NCI-H1417 (cell line): ENCODE data around the gene NIN.
A peak's percentile ranks its signal among the peaks of the same experiment; 100 is the strongest.

ENCODE experiments used
- DNase-seq, 3 experiments: peaks; one replicate each; lab custom pipeline; 2025; lab: John Stamatoyannopoulos, UW

The NIN gene

GRCh38 chr14:50763382-50764007 lies 67.5 kb downstream of the NIN start:
- no peak for DNase-seq

GRCh38 chr14:50762931-50763300 lies 68.0 kb downstream of the NIN start:
- DNase-seq, result no peak

- DNase-seq, result no peak
Measured at GRCh38 chr14:50762001-50762930, 68.7 kb downstream of the NIN start.

- no peak for DNase-seq
Measured at GRCh38 chr14:50759800-50760543, 71.0 kb downstream of the NIN start.

GRCh38 chr14:50758945-50759344 lies 72.0 kb downstream of the NIN start:
- DNase-seq, result no peak

- DNase-seq, result peak in 1 of 3 experiments; percentile 59
Measured at GRCh38 chr14:50758305-50758704, 72.7 kb downstream of the NIN start.

GRCh38 chr14:50757702-50758101 lies 73.3 kb downstream of the NIN start:
- no peak for DNase-seq

GRCh38 chr14:50756300-50756699 lies 74.7 kb downstream of the NIN start:
- DNase-seq, result no peak

- DNase-seq, result no peak
Measured at GRCh38 chr14:50750323-50750722, 80.6 kb downstream of the NIN start.

GRCh38 chr14:50745401-50746058 lies 85.4 kb downstream of the NIN start:
- no peak for DNase-seq

GRCh38 chr14:50744231-50744630 lies 86.7 kb downstream of the NIN start:
- no peak for DNase-seq

- DNase-seq, result no peak
Measured at GRCh38 chr14:50741567-50741966, 89.4 kb downstream of the NIN start.

- DNase-seq, result no peak
Measured at GRCh38 chr14:50740856-50741255, 90.1 kb downstream of the NIN start.

- DNase-seq, result peak in 1 of 3 experiments; percentile 40
Measured at GRCh38 chr14:50739186-50739585, 91.8 kb downstream of the NIN start.

GRCh38 chr14:50736932-50737419 lies 94.0 kb downstream of the NIN start:
- DNase-seq, result no peak

- DNase-seq, result peak in 1 of 3 experiments; percentile 22
Measured at GRCh38 chr14:50734950-50735695, 95.8 kb downstream of the NIN start.

GRCh38 chr14:50733494-50733893 lies 97.5 kb downstream of the NIN start:
- DNase-seq, result no peak

- DNase-seq, result no peak
Measured at GRCh38 chr14:50728836-50729235, 102.1 kb downstream of the NIN start.

- DNase-seq, result no peak
Measured at GRCh38 chr14:50726372-50727107, 104.4 kb downstream of the NIN start.

GRCh38 chr14:50725761-50726160 lies 105.2 kb downstream of the NIN start:
- no peak for DNase-seq
